Measurements from ENCODE around the gene EIF4E3. TPM values are rescaled to one million over a fixed set of nuclear protein-coding genes. Genes with fewer than 3 reads are reported as not detected.

Gene EIF4E3
- total RNA-seq, 1 donor from 2014 or later = 25.3 TPM

DNA sequence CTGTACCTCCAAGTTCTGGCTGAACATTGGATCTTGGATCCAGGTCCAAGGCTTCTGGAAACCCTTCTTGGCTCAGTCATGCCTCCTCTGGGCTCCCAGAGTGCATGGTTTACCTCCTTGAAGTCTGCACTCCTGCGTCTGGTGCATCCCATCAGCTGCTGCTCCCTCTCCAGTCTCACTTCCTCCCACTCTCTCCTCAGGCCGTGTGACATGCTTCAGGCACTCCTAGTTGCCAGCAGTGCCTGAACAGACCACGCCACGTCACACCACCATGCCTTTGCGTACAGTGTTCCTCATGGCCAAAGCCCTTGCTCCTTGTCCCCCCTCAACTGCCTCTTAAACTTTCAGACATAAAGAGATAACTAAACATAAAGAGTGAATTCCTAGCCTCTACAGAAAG, 34.2 kb upstream of the EIF4E3 start:
- Histone ChIP-seq H3K27ac (no peak overlapping the region), H3K27me3 (no peaks in the 10 kb centered on the region), H3K4me1 (peaks cover 7% of the 10 kb centered on the region), H3K36me3 (no peaks in the 10 kb centered on the region), H3K4me3 (no peak overlapping the region), H3K9me3 (no peaks in the 10 kb centered on the region)
- TF ChIP-seq, protein P1, sequence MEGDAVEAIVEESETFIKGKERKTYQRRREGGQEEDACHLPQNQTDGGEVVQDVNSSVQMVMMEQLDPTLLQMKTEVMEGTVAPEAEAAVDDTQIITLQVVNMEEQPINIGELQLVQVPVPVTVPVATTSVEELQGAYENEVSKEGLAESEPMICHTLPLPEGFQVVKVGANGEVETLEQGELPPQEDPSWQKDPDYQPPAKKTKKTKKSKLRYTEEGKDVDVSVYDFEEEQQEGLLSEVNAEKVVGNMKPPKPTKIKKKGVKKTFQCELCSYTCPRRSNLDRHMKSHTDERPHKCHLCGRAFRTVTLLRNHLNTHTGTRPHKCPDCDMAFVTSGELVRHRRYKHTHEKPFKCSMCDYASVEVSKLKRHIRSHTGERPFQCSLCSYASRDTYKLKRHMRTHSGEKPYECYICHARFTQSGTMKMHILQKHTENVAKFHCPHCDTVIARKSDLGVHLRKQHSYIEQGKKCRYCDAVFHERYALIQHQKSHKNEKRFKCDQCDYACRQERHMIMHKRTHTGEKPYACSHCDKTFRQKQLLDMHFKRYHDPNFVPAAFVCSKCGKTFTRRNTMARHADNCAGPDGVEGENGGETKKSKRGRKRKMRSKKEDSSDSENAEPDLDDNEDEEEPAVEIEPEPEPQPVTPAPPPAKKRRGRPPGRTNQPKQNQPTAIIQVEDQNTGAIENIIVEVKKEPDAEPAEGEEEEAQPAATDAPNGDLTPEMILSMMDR (IDR thresholded peaks at IDR 0.05) = no peak
- no peak for DNase-seq (ENCODE audit: extremely low spot score in 2 of 2)
- intact Hi-C loops (cut with DNase I) = no loop called here

DNA sequence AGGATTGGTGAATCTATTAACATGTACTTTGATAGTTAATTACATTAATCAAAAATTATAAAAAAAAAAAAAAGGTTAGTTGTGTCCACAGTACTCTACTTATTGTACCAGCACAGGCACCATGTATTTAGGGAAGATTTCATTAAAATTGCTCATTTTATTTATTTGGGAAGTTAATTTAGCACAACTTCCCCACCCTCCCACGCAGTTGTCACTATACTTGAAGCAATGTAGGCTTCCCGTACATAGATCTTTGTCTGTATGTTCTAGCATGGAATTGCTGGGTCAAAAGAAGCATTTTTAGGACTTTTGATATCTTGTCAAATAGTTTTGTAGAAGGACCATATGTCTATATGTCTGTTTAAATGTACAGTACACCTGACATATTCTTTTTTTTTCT, 32.9 kb upstream of the EIF4E3 start:
- Histone ChIP-seq H3K9me3 (no peaks in the 10 kb centered on the region), H3K27ac (no peak overlapping the region), H3K36me3 (no peaks in the 10 kb centered on the region), H3K4me1 (peaks cover 9% of the 10 kb centered on the region), H3K27me3 (no peaks in the 10 kb centered on the region), H3K4me3 (no peak overlapping the region)
- no peak for TF ChIP-seq POLR2A (IDR thresholded peaks at IDR 0.05)
- TF ChIP-seq POLR2AphosphoS5 (IDR thresholded peaks at IDR 0.05; ENCODE audit: insufficient read depth in 1 of 2, low read depth in 1 of 2) = no peak
- TF ChIP-seq, protein P1 (IDR thresholded peaks at IDR 0.05) = no peak
- intact Hi-C loops (cut with DNase I) = no loop called here
- no peak for DNase-seq (ENCODE audit: extremely low spot score in 2 of 2)

DNA sequence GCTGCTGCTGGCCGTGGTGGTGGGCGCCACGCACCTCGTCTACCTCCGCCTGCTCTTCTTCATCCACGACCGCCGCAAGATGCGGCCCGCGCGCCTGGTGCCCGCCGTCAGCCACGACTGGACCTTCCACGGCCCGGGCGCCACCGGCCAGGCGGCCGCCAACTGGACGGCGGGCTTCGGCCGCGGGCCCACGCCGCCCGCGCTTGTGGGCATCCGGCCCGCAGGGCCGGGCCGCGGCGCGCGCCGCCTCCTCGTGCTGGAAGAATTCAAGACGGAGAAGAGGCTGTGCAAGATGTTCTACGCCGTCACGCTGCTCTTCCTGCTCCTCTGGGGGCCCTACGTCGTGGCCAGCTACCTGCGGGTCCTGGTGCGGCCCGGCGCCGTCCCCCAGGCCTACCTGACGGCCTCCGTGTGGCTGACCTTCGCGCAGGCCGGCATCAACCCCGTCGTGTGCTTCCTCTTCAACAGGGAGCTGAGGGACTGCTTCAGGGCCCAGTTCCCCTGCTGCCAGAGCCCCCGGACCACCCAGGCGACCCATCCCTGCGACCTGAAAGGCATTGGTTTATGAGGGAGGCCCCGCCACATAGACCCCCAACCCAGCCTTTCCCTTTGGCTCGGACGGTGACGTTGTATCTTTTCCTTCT, 29.5 kb upstream of the EIF4E3 start:
- H3K4me3 ChIP-seq = peak overlapping the region; percentile 35 to 74
- no peaks in the 10 kb centered on the region for H3K36me3 ChIP-seq
- intact Hi-C loops (cut with DNase I) = no loop called here
- H3K9me3 ChIP-seq = no peaks in the 10 kb centered on the region
- no peak overlapping the region for H3K27ac ChIP-seq
- H3K27me3 ChIP-seq = peaks cover 5% of the 10 kb centered on the region
- TF ChIP-seq, protein P1 (IDR thresholded peaks at IDR 0.05) = no peak
- no peak for TF ChIP-seq POLR2A (IDR thresholded peaks at IDR 0.05)
- TF ChIP-seq POLR2AphosphoS5 (IDR thresholded peaks at IDR 0.05; ENCODE audit: insufficient read depth in 1 of 2, low read depth in 1 of 2) = no peak
- peaks cover 12% of the 10 kb centered on the region for H3K4me1 ChIP-seq
- DNase-seq (ENCODE audit: extremely low spot score in 2 of 2) = no peak

DNA sequence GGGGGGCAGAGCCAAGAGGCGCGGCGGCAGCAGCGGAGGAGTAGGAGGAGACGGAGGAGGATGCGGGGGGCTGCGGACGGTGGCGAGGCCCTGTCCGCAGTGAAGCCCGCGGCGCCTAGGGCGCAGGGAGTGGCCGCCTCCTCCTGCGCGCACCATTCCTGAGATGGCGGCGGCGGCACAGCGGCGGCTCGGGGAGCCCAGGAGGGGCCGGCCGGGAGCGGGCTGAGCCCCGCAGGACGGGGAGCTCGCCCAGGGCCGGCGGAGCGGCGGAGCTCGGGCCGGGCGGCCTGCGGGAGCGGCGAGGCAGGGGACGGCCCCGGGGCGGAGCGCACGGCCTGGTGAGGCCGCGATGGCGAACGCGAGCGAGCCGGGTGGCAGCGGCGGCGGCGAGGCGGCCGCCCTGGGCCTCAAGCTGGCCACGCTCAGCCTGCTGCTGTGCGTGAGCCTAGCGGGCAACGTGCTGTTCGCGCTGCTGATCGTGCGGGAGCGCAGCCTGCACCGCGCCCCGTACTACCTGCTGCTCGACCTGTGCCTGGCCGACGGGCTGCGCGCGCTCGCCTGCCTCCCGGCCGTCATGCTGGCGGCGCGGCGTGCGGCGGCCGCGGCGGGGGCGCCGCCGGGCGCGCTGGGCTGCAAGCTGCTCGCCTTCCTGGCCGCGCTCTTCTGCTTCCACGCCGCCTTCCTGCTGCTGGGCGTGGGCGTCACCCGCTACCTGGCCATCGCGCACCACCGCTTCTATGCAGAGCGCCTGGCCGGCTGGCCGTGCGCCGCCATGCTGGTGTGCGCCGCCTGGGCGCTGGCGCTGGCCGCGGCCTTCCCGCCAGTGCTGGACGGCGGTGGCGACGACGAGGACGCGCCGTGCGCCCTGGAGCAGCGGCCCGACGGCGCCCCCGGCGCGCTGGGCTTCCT, 28.8 kb upstream of the EIF4E3 start, which contains the start of gene GPR27:
Gene GPR27 (plus strand): TSS at position 155 of the 909 bp plus-strand sequence. CDS start 195 bp downstream, at position 350.
- intact Hi-C loops (cut with DNase I) = no loop called here
- Histone ChIP-seq H3K4me3 (peak within 1 kb of the TSS; percentile 35 to 74), H3K27me3 (peaks cover 5% of the 10 kb centered on the region), H3K27ac (no peak within 1 kb of the TSS), H3K4me1 (peaks cover 12% of the 10 kb centered on the region), H3K36me3 (no peaks in the 10 kb centered on the region), H3K9me3 (no peaks in the 10 kb centered on the region)
- DNase-seq (ENCODE audit: extremely low spot score in 2 of 2) = no peak
- TF ChIP-seq POLR2AphosphoS5 (IDR thresholded peaks at IDR 0.05; ENCODE audit: insufficient read depth in 1 of 2, low read depth in 1 of 2) (no peak), POLR2A (IDR thresholded peaks at IDR 0.05) (no peak)
- TF ChIP-seq, protein P1 (IDR thresholded peaks at IDR 0.05) = no peak
